A549 treated with Hydrocortisone at 1 μM for 4 hours (cell line): ENCODE measurements around the gene CBR3. TPM values are rescaled to one million over a fixed set of nuclear protein-coding genes. Genes with fewer than 3 reads are reported as not detected.

Source experiments
- total RNA-seq: library from RNA; stranded (reverse); fragments of 200-300 nt; extraction: Qiagen RNA extraction; gene quantifications from 5 replicates; pipeline ENCODE4 v1.2.3, GENCODE V29; 2022

The CBR3 gene
- total RNA-seq = 8.4 to 12.4 TPM (median 11.1 TPM) in 5 replicates

GRCh38 chr21:36134803-36135390, at the start of gene CBR3:
Gene CBR3, plus strand, starts transcription at chr21:36135079. Its CDS starts 114 bp downstream, at chr21:36135193.

GRCh38 chr21:36156815-36157670, 22.2 kb downstream of the CBR3 start, which contains the start of gene DOP1B:
Gene DOP1B, plus strand, starts transcription at chr21:36156824. Its CDS starts 7,910 bp downstream, at chr21:36164734.

Other genes starting within 250 kb of the CBR3 start
- 9.0 to 11.1 TPM (median 10.4 TPM) in 5 replicates for gene SETD4, start 74.6 kb upstream of the CBR3 start, total RNA-seq
- 150 to 164 TPM (median 155 TPM) in 5 replicates for gene CBR1, start 65.1 kb upstream of the CBR3 start, total RNA-seq
- 2.6 to 5.2 TPM (median 3.9 TPM) in 5 replicates for gene DOP1B, start 21.7 kb downstream of the CBR3 start, total RNA-seq
- gene MORC3, start 185.1 kb downstream of the CBR3 start, total RNA-seq = 5.7 to 9.5 TPM (median 6.7 TPM) in 5 replicates